Measurements from ENCODE around the gene LIME1. TPM values are rescaled to one million over a fixed set of nuclear protein-coding genes. Genes with fewer than 3 reads are reported as not detected.

Gene LIME1
- total RNA-seq, 4 donors from 2014 or later = 8.7 to 25.0 (median 11.5) TPM

DNA sequence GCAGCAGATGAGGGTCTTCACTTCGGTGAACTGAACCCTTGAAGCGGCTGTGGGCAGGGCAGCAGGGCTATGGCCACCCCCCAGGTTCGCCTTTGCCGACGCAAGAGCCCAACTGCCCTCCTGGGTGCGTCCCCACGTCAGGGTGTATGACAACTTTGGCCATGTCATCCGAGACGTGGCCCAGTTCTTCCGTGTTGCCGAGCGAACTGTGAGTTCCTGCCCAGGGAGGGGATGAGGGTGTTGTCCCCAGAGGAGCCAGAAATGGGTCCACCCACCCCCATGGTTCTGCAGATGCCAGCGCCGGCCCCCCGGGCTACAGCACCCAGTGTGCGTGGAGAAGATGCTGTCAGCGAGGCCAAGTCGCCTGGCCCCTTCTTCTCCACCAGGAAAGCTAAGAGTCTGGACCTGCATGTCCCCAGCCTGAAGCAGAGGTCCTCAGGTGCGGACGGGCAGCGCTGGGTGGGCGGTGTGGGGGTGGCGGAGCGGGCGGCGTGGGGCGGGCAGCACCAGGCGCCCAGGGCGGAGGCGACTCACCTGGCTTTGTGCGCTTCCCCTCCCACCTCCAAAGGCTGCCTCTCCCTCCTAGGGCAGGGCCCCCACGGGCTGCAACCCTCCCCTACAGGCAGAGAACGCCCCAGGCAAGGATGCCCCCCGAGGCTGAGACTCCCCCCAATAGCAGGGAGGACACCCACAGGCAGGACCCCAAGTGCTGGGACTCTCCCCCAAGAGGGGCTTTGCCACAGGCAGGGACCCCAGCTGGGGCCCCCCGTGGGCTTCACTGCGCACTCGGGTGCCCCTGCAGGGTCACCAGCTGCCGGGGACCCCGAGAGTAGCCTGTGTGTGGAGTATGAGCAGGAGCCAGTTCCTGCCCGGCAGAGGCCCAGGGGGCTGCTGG, 46.2 kb upstream of the LIME1 start:
- H3K27ac ChIP-seq = no peak overlapping the region

DNA sequence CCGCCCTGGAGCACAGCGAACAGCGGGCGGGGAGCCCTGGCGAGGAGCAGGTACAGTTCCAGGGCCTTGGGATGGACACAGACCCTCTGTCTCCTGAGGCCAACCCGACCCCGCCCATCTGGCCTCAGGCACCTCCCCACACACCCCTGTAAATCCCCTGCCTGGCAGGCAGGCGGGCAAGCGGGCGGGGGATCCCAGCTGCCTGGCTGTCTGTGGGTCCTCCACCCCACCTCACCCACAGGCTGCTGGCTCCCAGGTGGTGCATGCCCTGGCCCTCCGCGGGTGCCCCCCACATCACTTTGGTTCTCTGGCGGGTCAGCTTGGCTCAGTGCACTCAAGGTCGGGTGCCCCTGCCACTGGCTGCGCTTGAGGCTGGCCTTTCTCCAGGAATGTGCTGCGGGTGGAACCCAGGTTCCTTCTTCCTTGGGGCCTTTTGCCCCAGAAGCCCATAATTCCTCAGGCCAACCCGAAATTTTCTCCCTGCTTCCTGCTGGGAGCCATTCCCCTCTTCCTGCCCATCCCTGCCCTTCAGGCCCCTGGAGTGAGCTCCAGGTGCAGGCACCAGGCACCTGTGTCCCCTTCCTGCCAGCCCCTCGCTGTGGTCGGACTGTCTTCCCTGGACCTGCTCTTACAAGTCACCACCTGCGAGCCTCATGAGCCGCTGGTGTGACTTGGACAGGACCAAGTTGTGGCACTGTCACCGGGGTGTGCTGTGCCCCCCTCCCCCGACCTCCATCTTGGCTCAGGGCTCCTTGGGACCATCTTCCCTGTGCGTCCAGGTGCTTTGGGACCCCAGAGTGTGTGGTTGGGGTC, 45.4 kb upstream of the LIME1 start:
- no peak for DNase-seq
- H3K4me3 ChIP-seq (replicated peaks in 1 of 3) = no peak overlapping the region
- intact Hi-C loops (cut with DNase I) = no loop called here
- peaks cover 8 to 9% of the 10 kb centered on the region in 2 donors for H3K36me3 ChIP-seq
- H3K4me1 ChIP-seq = peaks cover 4 to 24% of the 10 kb centered on the region in 2 donors
- H3K9me3 ChIP-seq = no peaks in the 10 kb centered on the region
- no peaks in the 10 kb centered on the region for H3K27me3 ChIP-seq
- no peak overlapping the region for H3K27ac ChIP-seq
- WGBS, 2 donors = 77 to 97% methylated on average over 13 of the region's 24 CpGs
- TF ChIP-seq POLR2A (IDR thresholded peaks at IDR 0.05) = no peak
- TF ChIP-seq, protein P1, sequence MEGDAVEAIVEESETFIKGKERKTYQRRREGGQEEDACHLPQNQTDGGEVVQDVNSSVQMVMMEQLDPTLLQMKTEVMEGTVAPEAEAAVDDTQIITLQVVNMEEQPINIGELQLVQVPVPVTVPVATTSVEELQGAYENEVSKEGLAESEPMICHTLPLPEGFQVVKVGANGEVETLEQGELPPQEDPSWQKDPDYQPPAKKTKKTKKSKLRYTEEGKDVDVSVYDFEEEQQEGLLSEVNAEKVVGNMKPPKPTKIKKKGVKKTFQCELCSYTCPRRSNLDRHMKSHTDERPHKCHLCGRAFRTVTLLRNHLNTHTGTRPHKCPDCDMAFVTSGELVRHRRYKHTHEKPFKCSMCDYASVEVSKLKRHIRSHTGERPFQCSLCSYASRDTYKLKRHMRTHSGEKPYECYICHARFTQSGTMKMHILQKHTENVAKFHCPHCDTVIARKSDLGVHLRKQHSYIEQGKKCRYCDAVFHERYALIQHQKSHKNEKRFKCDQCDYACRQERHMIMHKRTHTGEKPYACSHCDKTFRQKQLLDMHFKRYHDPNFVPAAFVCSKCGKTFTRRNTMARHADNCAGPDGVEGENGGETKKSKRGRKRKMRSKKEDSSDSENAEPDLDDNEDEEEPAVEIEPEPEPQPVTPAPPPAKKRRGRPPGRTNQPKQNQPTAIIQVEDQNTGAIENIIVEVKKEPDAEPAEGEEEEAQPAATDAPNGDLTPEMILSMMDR (IDR thresholded peaks at IDR 0.05) = no peak

More for the DNA sequence above, 46.2 kb upstream of the LIME1 start:
- Histone ChIP-seq H3K27me3 (no peaks in the 10 kb centered on the region), H3K36me3 (peaks cover 8 to 9% of the 10 kb centered on the region in 2 donors), H3K9me3 (no peaks in the 10 kb centered on the region), H3K4me3 (replicated peaks in 1 of 3) (no peak overlapping the region), H3K4me1 (peaks cover 4 to 33% of the 10 kb centered on the region in 2 donors)
- DNase-seq = no peak
- intact Hi-C loops (cut with DNase I) = no loop called here
- TF ChIP-seq, protein P1 (IDR thresholded peaks at IDR 0.05) = no peak
- no peak for TF ChIP-seq POLR2A (IDR thresholded peaks at IDR 0.05)
- WGBS, 2 donors = 91 to 93% methylated on average over 3 to 21 of the region's 40 CpGs

DNA sequence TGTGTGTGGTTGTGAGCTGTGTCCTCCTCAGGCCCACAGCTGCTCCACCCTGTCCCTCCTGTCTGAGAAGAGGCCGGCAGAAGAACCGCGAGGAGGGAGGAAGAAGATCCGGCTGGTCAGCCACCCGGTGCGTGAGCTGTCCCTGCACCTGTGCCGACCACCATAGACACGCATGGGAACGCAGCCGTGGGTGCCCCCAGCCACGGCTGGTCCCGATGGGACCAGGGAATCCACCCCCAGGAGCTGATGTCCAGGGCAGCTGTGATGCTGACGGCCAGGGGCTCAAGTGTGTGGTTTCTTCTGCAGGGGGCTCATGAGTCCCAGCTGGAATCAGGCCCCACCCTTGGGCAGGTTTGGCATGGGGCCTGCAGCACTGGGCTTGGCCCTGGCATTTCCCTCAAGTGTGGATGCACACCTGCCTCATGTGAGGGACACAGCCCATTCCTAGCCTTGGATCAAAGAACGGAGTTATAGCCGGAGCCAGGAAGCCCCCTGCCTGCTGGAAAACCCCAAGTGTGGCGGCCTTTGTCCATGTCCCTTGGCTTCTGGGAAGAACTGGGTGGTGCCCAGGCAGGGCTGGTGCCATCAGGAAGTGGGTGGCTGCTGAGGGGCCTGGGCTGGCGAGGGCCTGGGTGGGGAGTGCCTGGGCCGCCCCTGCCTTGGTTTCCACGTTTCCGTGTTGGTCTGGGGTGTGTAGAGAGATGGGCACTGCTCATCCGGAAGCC, 44.6 kb upstream of the LIME1 start:
- H3K36me3 ChIP-seq = peaks cover 8 to 9% of the 10 kb centered on the region in 2 donors
- no peaks in the 10 kb centered on the region for H3K27me3 ChIP-seq
- peaks cover 10 to 19% of the 10 kb centered on the region in 2 donors for H3K4me1 ChIP-seq
- TF ChIP-seq, protein P1 (IDR thresholded peaks at IDR 0.05) = no peak
- TF ChIP-seq POLR2A (IDR thresholded peaks at IDR 0.05) = no peak
- WGBS, 2 donors = 86 to 90% methylated on average over 8 to 13 of the region's 21 CpGs
- intact Hi-C loops (cut with DNase I) = no loop called here
- DNase-seq = no peak
- H3K27ac ChIP-seq = no peak overlapping the region
- no peaks in the 10 kb centered on the region for H3K9me3 ChIP-seq
- H3K4me3 ChIP-seq (replicated peaks in 1 of 3) = no peak overlapping the region

DNA sequence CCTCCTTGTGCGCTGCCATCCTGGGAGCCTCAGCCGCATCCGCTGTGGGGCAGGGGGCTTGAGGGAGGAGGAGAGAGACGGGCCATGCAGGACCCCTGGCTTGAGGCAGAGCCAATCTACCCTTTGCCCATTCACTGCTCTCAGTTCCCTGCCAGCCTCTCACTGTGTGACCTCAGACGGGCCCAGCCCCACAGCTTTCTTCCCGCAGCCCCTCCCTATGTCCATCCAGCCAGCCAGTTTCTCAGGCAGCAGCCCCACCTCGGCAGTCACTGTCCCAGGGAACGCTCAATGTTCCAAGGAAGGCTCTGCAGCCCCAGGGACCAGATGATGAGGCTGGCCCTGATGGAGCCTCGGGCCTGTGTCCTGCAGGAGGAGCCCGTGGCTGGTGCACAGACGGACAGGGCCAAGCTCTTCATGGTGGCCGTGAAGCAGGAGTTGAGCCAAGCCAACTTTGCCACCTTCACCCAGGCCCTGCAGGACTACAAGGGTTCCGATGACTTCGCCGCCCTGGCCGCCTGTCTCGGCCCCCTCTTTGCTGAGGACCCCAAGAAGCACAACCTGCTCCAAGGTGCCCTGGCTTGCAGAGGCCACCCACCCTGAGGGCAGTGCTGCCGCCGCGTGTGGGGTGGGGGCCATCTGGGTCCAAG, 43.9 kb upstream of the LIME1 start:
- H3K4me3 ChIP-seq (replicated peaks in 1 of 3) = no peak overlapping the region
- intact Hi-C loops (cut with DNase I) = no loop called here
- DNase-seq = no peak
- 78 to 79% methylated on average over 14 to 19 of the region's 20 CpGs for WGBS, 2 donors
- peaks cover 8 to 9% of the 10 kb centered on the region in 2 donors for H3K36me3 ChIP-seq
- peaks cover 11 to 17% of the 10 kb centered on the region in 2 donors for H3K4me1 ChIP-seq
- no peaks in the 10 kb centered on the region for H3K27me3 ChIP-seq
- H3K27ac ChIP-seq = peak overlapping the region in 1 of 3 donors; percentile 18
- H3K9me3 ChIP-seq = no peaks in the 10 kb centered on the region
- TF ChIP-seq, protein P1 (IDR thresholded peaks at IDR 0.05) = no peak
- no peak for TF ChIP-seq POLR2A (IDR thresholded peaks at IDR 0.05)
